Common myeloid progenitor, CD34-positive (primary cell): Measurements from ENCODE around the gene FGD3.

Experiments
- CTCF ChIA-PET: fragments of 350-600 bp; sonication (Branson Sonifier 250); formaldehyde crosslinking; loops from one replicate; lab custom pipeline; 2021; ENCODE audit warnings: antibody characterized with exemption; lab: Charles Lee
- POLR2A ChIA-PET: fragments of 350-600 bp; sonication (Branson Sonifier 250); formaldehyde crosslinking; loops from one replicate; lab custom pipeline; 2021; ENCODE audit warnings: antibody characterized with exemption; lab: Charles Lee
- DNase-seq, 3 donors: peaks; one replicate each; pipeline versions ENCODE4 v3.0.0 to v3.0.0-alpha.2; 2013
- H3K27ac ChIP-seq, 2 experiments: 1 replicate in 1 of 2; 2 replicates in 1 of 2; pipeline ENCODE4 v1.7.0; 2013; ENCODE audit warnings: inconsistent platforms in 2 of 2, low read length in 2 of 2, mild to moderate bottlenecking in 2 of 2, low read depth in 1 of 2, moderate library complexity in 1 of 2; ENCODE audit not compliant: severe bottlenecking in 2 of 2, insufficient read depth in 1 of 2, poor library complexity in 1 of 2
- H3K27me3 ChIP-seq, 5 experiments: replicated peaks in 2 of 5; 1 replicate in 3 of 5; 2 replicates in 2 of 5; pipeline versions ENCODE4 v1.6.1 to v1.7.0; 2013; ENCODE audit warnings: low read length in 4 of 5, mild to moderate bottlenecking in 2 of 5, moderate library complexity in 2 of 5, inconsistent platforms in 1 of 5; ENCODE audit not compliant: insufficient read depth in 5 of 5, control insufficient read depth in 4 of 5
- H3K36me3 ChIP-seq, 4 experiments: 1 replicate in 2 of 4; 2 replicates in 2 of 4; pipeline versions ENCODE4 v1.6.1 to v1.7.0; 2013; ENCODE audit warnings: low read length in 3 of 4, control low read depth in 1 of 4, mild to moderate bottlenecking in 1 of 4; ENCODE audit not compliant: control insufficient read depth in 4 of 4, insufficient read depth in 4 of 4
- H3K4me1 ChIP-seq, 4 experiments: 1 replicate in 3 of 4; 2 replicates in 1 of 4; pipeline versions ENCODE4 v1.6.1 to v1.7.1; 2013; ENCODE audit warnings: low read length in 3 of 4, mild to moderate bottlenecking in 3 of 4, control low read depth in 1 of 4, inconsistent platforms in 1 of 4, moderate library complexity in 1 of 4; ENCODE audit not compliant: control insufficient read depth in 4 of 4, insufficient read depth in 4 of 4; ENCODE audit errors: control extremely low read depth in 1 of 4
- H3K4me3 ChIP-seq, 7 experiments: 1 replicate in 4 of 7; 2 replicates in 3 of 7; pipeline versions ENCODE4 v1.5.1 to v1.7.0; 2013; ENCODE audit warnings: mild to moderate bottlenecking in 7 of 7, low read length in 6 of 7, moderate library complexity in 6 of 7, inconsistent platforms in 2 of 7, low read depth in 2 of 7, control low read depth in 1 of 7; ENCODE audit not compliant: insufficient read depth in 4 of 7, control insufficient read depth in 1 of 7; ENCODE audit errors: extremely low read depth in 1 of 7
- H3K9me3 ChIP-seq, 5 experiments: 1 replicate in 4 of 5; 2 replicates in 1 of 5; pipeline versions ENCODE4 v1.6.1 to v1.7.1; 2013; ENCODE audit warnings: low read length in 4 of 5, mild to moderate bottlenecking in 2 of 5, inconsistent platforms in 1 of 5, low read depth in 1 of 5, moderate library complexity in 1 of 5; ENCODE audit not compliant: control insufficient read depth in 4 of 5, insufficient read depth in 2 of 5; ENCODE audit errors: control extremely low read depth in 1 of 5
- whole genome bisulfite sequencing: methylation state at CpG from one replicate; pipeline ENCODE4 v1.1.5; 2013; ENCODE audit not compliant: insufficient coverage; 5-methylcytosine and 5-hydroxymethylcytosine counted together

FGD3 gene

DNA sequence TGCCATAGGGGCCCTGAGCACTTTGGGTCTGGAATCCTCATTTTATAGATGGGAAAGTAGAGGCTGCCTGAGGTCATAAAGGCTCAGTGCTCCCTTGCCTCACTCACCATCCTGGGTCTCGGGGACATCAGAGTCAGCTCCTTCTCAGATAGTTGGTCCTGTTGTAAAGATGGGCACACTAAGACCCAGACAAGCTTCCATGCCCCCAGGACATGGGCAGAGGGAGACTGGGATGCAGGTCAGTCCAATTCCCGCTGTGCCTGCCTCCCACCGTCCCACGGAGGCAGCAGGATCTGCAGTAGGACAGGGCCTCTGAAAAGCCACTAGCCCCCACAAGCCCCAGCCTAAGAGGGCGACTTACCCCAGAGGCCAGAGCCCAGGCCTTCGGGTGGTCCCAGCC is 92.1 kb downstream of the FGD3 start:
- DNase-seq = no peak
- CTCF ChIA-PET = interaction anchor here (1.8 to 2.1 kb wide), 3 partner anchors 12 to 59 kb away, joined by 4 to 6 read pairs (median 4); no protein-coding TSS in a partner anchor
- Histone ChIP-seq H3K36me3 (peaks cover 1 to 20% (median 15%) of the 10 kb centered on the region in 4 experiments), H3K27ac (no peak overlapping the region), H3K27me3 (no peaks in the 10 kb centered on the region), H3K4me1 (peaks cover 0 to 32% (median 27%) of the 10 kb centered on the region in 4 experiments), H3K4me3 (no peak overlapping the region), H3K9me3 (no peaks in the 10 kb centered on the region)
- POLR2A ChIA-PET = interaction anchor here (0.6 kb wide), 1 partner anchor 50 kb away, joined by 3 read pairs; no protein-coding TSS in a partner anchor
- 100% methylated on average over 2 of the region's 6 CpGs for WGBS

DNA sequence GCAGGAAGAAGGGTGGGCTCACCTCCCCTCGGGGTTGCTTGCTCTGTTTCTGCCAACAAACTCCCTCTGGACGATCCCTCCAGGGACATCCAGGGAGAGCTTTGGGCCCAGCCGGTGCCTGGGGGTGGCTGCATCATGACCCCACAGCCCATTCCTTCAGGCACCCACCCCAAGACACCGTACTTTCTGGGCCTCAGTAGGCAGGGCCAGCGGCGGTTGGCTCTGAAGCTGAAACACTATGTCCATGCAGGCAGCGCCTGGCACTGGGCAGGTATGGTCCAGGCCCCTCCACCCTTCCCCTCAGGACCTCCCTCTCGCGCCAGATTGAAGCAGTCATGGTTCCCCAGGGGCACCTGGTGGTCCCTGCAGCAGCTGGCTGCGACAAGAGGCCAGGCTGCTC is 92.7 kb downstream of the FGD3 start:
- H3K4me3 ChIP-seq = no peak overlapping the region
- H3K4me1 ChIP-seq = peaks cover 0 to 30% (median 27%) of the 10 kb centered on the region in 4 experiments
- ChIA-PET POLR2A (interaction anchor here (0.6 kb wide), 1 partner anchor 50 kb away, joined by 3 read pairs; no protein-coding TSS in a partner anchor), CTCF (interaction anchor here (1.0 to 2.1 kb wide), 5 partner anchors 11 to 77 kb away, joined by 3 to 6 read pairs (median 3); no protein-coding TSS in a partner anchor)
- H3K9me3 ChIP-seq = no peaks in the 10 kb centered on the region
- peaks cover 0 to 15% (median 13%) of the 10 kb centered on the region in 4 experiments for H3K36me3 ChIP-seq
- no peak for DNase-seq
- no peaks in the 10 kb centered on the region for H3K27me3 ChIP-seq
- 89% methylated on average over 7 of the region's 10 CpGs for WGBS
- no peak overlapping the region for H3K27ac ChIP-seq

DNA sequence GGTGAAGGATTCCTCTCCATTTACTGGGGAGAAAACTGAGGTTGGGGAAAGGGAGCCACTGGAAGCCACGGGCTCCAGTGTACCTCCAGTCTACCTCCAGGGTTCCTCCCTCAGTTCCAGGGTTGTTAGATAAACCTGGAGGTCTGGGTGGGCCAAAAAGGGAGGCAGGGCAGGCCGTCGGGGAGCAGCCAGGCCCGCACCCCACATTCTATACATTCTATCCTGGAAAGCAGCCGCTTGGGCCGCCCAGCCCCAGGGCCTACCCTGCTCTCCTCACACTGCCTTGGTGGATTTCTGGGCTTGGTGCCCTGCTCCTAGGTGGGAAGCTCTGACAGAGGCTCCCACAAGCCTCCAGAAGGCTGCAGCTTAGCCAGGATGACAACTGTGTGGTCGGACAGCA is 93.1 kb downstream of the FGD3 start:
- peaks cover 0 to 11% (median 8%) of the 10 kb centered on the region in 4 experiments for H3K36me3 ChIP-seq
- DNase-seq = no peak
- H3K9me3 ChIP-seq = no peaks in the 10 kb centered on the region
- H3K27me3 ChIP-seq = no peaks in the 10 kb centered on the region
- H3K4me1 ChIP-seq = peaks cover 0 to 30% (median 27%) of the 10 kb centered on the region in 4 experiments
- H3K27ac ChIP-seq = no peak overlapping the region
- POLR2A ChIA-PET = no interaction called here
- 90% methylated on average over 5 of the region's 7 CpGs for WGBS
- H3K4me3 ChIP-seq = no peak overlapping the region
- CTCF ChIA-PET = interaction anchor here (1.0 to 2.1 kb wide), 6 partner anchors 11 to 76 kb away, joined by 3 to 6 read pairs (median 3); no protein-coding TSS in a partner anchor

DNA sequence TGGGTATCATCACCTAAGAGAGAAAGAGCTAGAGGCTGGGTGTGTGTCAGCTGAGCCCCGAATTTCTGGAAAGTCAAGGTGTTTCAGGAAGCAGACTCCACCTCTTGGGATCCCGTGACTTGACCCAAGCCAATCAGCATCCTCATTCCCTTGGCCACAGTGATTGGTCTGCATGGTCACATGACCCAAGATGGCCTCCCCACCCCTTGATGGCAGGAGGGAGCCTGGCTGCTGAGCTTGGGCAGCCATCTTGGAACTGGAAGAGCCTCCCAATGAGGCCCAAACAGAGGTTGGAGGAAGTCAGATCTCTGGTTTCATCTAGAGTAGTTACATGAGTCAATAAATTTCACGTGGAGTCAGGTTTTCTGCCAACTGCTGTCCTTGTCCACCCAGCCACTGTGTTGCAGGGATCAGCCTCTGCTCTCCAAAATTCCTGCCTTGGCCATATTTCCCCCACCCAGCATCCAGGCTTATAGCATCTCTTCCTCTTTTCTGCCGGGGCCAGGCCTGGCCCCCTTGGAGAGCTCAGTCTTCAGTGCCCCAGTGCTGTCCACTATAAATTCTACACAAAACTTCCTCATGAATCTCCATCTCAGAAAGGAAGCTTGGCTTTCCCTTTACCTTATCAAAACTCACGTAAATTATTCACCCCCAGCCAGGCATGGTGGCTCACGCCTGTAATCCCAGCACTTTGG is 93.9 kb downstream of the FGD3 start:
- Histone ChIP-seq H3K4me3 (no peak overlapping the region), H3K9me3 (no peaks in the 10 kb centered on the region), H3K27ac (no peak overlapping the region), H3K36me3 (peaks cover 0 to 4% (median 2%) of the 10 kb centered on the region in 4 experiments), H3K27me3 (no peaks in the 10 kb centered on the region), H3K4me1 (peaks cover 0 to 30% (median 27%) of the 10 kb centered on the region in 4 experiments)
- no peak for DNase-seq
- 93% methylated on average over 3 of the region's 6 CpGs for WGBS
- ChIA-PET CTCF (interaction anchor here (1.0 to 2.1 kb wide), 7 partner anchors 10 to 75 kb away, joined by 3 to 6 read pairs (median 3); no protein-coding TSS in a partner anchor), POLR2A (no interaction called here)

DNA sequence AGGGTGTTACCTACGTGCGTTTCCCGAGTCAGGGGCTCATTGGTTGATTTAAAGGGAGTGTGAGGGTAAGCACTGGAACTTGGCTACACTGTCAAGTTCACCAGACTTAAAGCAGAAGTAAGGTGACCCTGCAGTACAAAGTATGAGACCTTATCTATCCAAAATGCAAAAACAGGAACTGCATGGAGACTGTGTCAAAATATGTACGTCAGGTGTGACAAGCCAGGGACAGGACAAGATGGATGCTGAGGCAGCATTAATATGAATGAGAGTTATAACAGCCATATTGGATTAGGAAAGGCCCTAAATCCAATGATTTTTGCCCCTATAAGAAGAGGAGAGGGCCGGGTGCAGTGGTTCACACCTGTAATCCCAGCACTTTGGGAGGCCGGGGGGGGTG is 95.8 kb downstream of the FGD3 start:
- no peaks in the 10 kb centered on the region for H3K36me3 ChIP-seq
- POLR2A ChIA-PET = no interaction called here
- CTCF ChIA-PET = no interaction called here
- no peaks in the 10 kb centered on the region for H3K9me3 ChIP-seq
- peaks cover 0 to 13% (median 10%) of the 10 kb centered on the region in 4 experiments for H3K4me1 ChIP-seq
- H3K27me3 ChIP-seq = no peaks in the 10 kb centered on the region
- DNase-seq = peak in 2 of 3 donors; percentile 86 to 91
- 43% methylated on average over 4 of the region's 6 CpGs for WGBS
- no peak overlapping the region for H3K27ac ChIP-seq
- H3K4me3 ChIP-seq = no peak overlapping the region

DNA sequence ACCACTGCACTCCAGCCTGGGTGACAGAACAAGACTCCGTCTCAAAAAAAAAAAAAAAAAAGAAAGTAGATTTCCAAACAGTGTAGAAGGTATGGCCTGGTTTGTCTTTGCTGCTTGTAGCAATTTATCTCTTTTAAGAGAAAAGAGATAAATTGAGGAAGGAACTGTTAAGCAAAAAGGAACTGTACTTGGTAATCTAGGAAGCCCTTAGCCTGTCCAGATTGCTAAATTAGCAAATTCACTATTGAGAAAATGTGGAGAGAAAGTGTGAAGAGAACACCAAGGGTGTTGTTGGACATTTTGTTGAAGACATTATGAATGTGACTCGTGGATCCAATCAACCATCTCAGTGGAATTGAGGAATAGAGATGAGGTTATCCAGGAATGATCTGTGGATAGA is 98.2 kb downstream of the FGD3 start:
- POLR2A ChIA-PET = no interaction called here
- no peak overlapping the region for H3K27ac ChIP-seq
- peaks cover 0 to 9% (median 8%) of the 10 kb centered on the region in 4 experiments for H3K4me1 ChIP-seq
- no peaks in the 10 kb centered on the region for H3K27me3 ChIP-seq
- DNase-seq = no peak
- no peaks in the 10 kb centered on the region for H3K36me3 ChIP-seq
- WGBS = 100% methylated on average over 1 of the region's 2 CpGs
- CTCF ChIA-PET = interaction anchor here (0.6 to 1.1 kb wide), 2 partner anchors 12 to 61 kb away, joined by 3 to 4 read pairs; no protein-coding TSS in a partner anchor
- no peaks in the 10 kb centered on the region for H3K9me3 ChIP-seq
- no peak overlapping the region for H3K4me3 ChIP-seq
